ENCODE data around the gene SBK2.

SBK2 gene

DNA sequence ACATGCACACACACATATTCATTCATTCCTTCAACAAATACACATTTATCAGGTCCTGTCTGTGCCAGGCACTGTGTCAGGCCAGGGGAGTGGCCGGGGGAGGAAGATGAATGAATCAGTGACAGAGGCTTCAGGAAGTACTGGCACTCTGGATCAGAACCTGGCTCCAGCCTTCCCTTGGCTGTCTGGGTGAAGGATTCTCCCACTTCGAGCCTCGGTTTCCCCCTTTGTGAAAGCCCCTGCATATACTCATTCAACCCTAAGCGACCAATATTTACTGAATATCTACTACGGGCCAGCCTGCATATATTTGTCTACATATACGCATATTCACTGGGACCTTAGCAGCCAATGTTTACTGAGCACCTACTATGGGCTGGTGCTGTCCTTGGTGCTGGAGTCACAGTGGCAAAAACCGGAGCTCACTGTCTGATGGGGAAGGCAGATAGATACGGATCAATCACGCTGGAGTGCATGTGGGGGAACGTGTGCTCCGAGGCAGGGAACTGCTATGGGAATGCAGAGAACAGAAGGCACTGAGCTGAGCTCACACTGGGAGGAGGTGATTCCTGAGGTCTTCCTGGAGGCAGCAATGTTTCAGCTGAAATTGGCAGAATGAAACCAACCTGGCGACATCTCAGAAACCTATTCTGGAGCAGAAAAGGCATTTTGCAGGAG, 44.4 kb upstream of the SBK2 start:
- no peaks in the 10 kb centered on the region for H3K36me3 ChIP-seq
- H3K4me3 ChIP-seq (ENCODE audit: low read depth in 1 of 2, low read length in 1 of 2), result peak overlapping the region; percentile 35 to 57
- peaks cover 42% of the 10 kb centered on the region for H3K27me3 ChIP-seq
- no peak for TF ChIP-seq CTCF (IDR thresholded peaks at IDR 0.05)
- no peaks in the 10 kb centered on the region for H3K9me3 ChIP-seq
- peaks cover 9 to 16% of the 10 kb centered on the region in 2 experiments for H3K4me1 ChIP-seq (ENCODE audit: control insufficient read depth in 1 of 2, insufficient read depth in 1 of 2, low read depth in 1 of 2, low read length in 1 of 2)
- no peak overlapping the region for H3K27ac ChIP-seq

- H3K9me3 ChIP-seq, result no peaks in the 10 kb centered on the region
- no peak within 1 kb of the TSS for H3K27ac ChIP-seq
- peaks cover 36% of the 10 kb centered on the region for H3K27me3 ChIP-seq
- peaks cover 9 to 16% of the 10 kb centered on the region in 2 experiments for H3K4me1 ChIP-seq (ENCODE audit: control insufficient read depth in 1 of 2, insufficient read depth in 1 of 2, low read depth in 1 of 2, low read length in 1 of 2)
- TF ChIP-seq CTCF (IDR thresholded peaks at IDR 0.05), result no peak
- H3K4me3 ChIP-seq (ENCODE audit: low read depth in 1 of 2, low read length in 1 of 2), result peak within 1 kb of the TSS; percentile 35 to 57
- H3K36me3 ChIP-seq, result no peaks in the 10 kb centered on the region
Measured at GRCh38 chr19:55580628-55581144, 43.8 kb upstream of the SBK2 start, which contains the start of gene ZNF579. ZNF579 (minus strand) TSS chr19:55580848; CDS start chr19:55579639, 1,209 bp downstream.

- Histone ChIP-seq H3K9me3 (no peaks in the 10 kb centered on the region), H3K4me1 (ENCODE audit: control insufficient read depth in 1 of 2, insufficient read depth in 1 of 2, low read depth in 1 of 2, low read length in 1 of 2) (peaks cover 9 to 16% of the 10 kb centered on the region in 2 experiments), H3K36me3 (no peaks in the 10 kb centered on the region), H3K27me3 (peaks cover 30% of the 10 kb centered on the region), H3K4me3 (ENCODE audit: low read depth in 1 of 2, low read length in 1 of 2) (peak overlapping the region in 1 of 2 experiments; percentile 57), H3K27ac (no peak overlapping the region)
- no peak for TF ChIP-seq CTCF (IDR thresholded peaks at IDR 0.05)
Measured at GRCh38 chr19:55579766-55580621, 43.1 kb upstream of the SBK2 start.

- Histone ChIP-seq H3K9me3 (no peaks in the 10 kb centered on the region), H3K27ac (no peak overlapping the region), H3K27me3 (peaks cover 20% of the 10 kb centered on the region), H3K4me1 (ENCODE audit: control insufficient read depth in 1 of 2, insufficient read depth in 1 of 2, low read depth in 1 of 2, low read length in 1 of 2) (peaks cover 9 to 16% of the 10 kb centered on the region in 2 experiments), H3K36me3 (no peaks in the 10 kb centered on the region), H3K4me3 (ENCODE audit: low read depth in 1 of 2, low read length in 1 of 2) (no peak overlapping the region)
- TF ChIP-seq CTCF (IDR thresholded peaks at IDR 0.05), result no peak
Measured at GRCh38 chr19:55578761-55579747, 42.1 kb upstream of the SBK2 start.
